ENCODE data around the gene FOXP1.

Gene FOXP1

DNA sequence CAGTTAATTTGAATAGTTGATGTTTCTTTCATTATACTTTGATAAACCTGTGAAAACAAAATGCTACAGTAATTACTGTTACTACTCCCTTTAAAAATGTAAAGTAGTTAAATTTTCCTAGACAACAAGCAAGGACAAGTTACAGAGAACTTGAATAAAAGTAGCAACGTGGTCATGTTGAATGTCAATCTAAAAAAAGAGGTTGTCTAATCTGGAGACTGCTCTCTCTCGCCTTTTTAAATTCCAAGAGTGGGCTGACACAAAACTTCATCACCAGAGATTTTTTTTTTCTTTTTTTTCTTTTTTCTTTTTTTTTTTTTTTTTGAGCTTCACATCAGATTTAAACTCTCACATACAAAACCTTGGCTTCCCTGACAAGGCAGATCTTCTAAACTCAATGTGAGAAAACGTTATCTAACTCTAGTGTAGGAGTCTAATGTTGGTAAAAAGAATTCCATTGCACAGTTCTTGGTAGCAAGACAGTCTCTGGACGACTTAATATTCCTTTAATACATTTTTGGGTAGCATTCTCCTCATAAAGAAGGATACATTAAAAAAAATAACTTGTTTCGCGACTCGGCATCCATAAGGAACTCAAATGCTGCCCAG is 4.1 kb downstream of the FOXP1 start:
- TF ChIP-seq, protein P1, sequence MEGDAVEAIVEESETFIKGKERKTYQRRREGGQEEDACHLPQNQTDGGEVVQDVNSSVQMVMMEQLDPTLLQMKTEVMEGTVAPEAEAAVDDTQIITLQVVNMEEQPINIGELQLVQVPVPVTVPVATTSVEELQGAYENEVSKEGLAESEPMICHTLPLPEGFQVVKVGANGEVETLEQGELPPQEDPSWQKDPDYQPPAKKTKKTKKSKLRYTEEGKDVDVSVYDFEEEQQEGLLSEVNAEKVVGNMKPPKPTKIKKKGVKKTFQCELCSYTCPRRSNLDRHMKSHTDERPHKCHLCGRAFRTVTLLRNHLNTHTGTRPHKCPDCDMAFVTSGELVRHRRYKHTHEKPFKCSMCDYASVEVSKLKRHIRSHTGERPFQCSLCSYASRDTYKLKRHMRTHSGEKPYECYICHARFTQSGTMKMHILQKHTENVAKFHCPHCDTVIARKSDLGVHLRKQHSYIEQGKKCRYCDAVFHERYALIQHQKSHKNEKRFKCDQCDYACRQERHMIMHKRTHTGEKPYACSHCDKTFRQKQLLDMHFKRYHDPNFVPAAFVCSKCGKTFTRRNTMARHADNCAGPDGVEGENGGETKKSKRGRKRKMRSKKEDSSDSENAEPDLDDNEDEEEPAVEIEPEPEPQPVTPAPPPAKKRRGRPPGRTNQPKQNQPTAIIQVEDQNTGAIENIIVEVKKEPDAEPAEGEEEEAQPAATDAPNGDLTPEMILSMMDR (IDR thresholded peaks at IDR 0.05; ENCODE audit: low read depth, low read length, missing control alignments) = no peak
- no peak for DNase-seq (ENCODE audit: low read depth)
- no peak overlapping the region for H3K4me3 ChIP-seq (ENCODE audit: low read depth, low read length)

DNA sequence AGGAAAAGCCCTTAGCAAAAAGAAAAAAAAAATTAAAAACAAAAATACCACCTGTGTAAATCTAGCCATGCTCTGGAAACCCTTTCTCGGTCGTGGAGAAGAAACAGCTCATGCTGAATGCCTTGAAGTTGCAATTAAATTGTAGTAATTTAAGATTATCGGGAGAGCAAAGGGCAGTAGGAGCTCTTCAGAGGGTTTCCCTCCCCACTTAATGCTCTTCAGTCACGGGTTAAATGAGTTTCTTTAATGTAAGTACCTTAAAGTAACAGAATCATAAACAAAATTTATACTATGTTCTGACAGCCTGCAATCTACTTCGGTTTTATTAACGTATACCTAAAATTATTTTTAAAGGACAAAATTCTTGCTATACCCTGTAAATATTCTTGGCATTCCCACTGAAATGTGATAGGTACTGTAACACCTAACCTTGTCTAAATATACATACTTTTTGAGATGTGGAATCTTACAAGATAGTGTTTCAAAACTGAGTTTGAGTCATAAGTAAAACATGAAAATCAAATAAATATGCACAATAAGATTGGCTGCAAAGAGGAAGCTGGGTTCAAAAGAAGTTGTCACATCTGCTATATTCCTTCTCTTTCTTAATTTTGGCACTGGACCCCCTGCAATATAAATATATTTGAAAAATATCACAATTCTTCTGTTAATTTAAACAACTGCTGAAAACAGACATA is 5.3 kb downstream of the FOXP1 start:
- TF ChIP-seq, protein P1 (IDR thresholded peaks at IDR 0.05; ENCODE audit: low read depth, low read length, missing control alignments) = no peak
- DNase-seq (ENCODE audit: low read depth) = no peak
- H3K4me3 ChIP-seq (ENCODE audit: low read depth, low read length) = no peak overlapping the region

DNA sequence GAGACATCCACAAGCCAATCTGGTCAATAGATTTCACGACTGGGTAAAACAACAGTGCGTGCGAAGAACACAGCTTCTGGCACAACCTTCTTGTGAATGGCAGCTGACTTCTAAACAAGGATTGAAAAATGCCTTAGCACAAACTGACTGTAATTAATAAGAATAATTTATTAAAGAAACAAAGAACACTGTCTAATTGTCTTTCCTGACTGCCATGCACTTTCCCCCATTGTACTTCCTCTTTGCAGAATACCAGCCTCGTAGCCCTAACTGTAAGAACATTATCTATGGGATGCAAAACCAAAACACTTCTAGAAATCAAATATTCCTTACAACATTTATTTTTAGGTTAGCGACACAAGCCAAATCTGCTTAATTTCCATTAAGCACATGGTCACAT is 6.5 kb downstream of the FOXP1 start:
- DNase-seq (ENCODE audit: low read depth) = no peak
- no peak overlapping the region for H3K4me3 ChIP-seq (ENCODE audit: low read depth, low read length)
- TF ChIP-seq, protein P1 (IDR thresholded peaks at IDR 0.05; ENCODE audit: low read depth, low read length, missing control alignments) = no peak

GRCh38 chr3:71575433-71575832 is 8.1 kb downstream of the FOXP1 start:
- TF ChIP-seq, protein P1 (IDR thresholded peaks at IDR 0.05; ENCODE audit: low read depth, low read length, missing control alignments) = no peak
- no peak for DNase-seq (ENCODE audit: low read depth)
- no peak overlapping the region for H3K4me3 ChIP-seq (ENCODE audit: low read depth, low read length)

GRCh38 chr3:71573181-71573580 is 10.3 kb downstream of the FOXP1 start:
- no peak for DNase-seq (ENCODE audit: low read depth)
- TF ChIP-seq, protein P1 (IDR thresholded peaks at IDR 0.05; ENCODE audit: low read depth, low read length, missing control alignments) = no peak
- no peak overlapping the region for H3K4me3 ChIP-seq (ENCODE audit: low read depth, low read length)

DNA sequence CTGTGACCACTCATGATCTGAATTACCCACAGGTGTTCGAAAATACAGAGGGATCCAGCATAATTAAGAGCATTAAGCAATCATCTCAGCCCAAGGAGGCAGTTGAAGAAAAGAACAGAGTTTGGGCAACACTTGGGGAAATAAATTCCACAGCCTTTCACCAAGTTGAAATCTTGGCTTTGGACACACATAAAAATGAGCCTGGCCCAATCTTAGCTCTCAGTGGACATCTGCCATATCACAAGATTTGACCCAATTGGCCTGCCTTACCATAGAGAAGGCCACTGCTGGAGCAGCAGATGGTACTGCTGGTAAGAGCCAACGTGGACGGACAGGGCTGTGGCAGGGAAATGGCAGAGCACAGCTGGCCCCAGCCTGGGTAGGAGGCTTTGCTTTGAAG is 13.0 kb downstream of the FOXP1 start:
- H3K4me3 ChIP-seq (ENCODE audit: low read depth, low read length) = no peak overlapping the region
- TF ChIP-seq, protein P1 (IDR thresholded peaks at IDR 0.05; ENCODE audit: low read depth, low read length, missing control alignments) = no peak
- no peak for DNase-seq (ENCODE audit: low read depth)

- no peak for DNase-seq (ENCODE audit: low read depth)
- H3K4me3 ChIP-seq (ENCODE audit: low read depth, low read length) = no peak overlapping the region
- TF ChIP-seq, protein P1 (IDR thresholded peaks at IDR 0.05; ENCODE audit: low read depth, low read length, missing control alignments) = no peak
These were observed 15.3 kb downstream of the FOXP1 start for GRCh38 chr3:71568207-71568606.

Data from GM12864 (cell line).